HEK293 (cell line): Measurements from ENCODE around the gene SUMO3.

ENCODE experiments used
- CTCF ChIP-seq: fragments of 450-650 bp; formaldehyde crosslinking; IDR thresholded peaks from 2 replicates; pipeline ENCODE4 v1.5.1; 2016; ENCODE audit warnings: missing biosample characterization, missing genetic modification characterization
- ZNF362 ChIP-seq: fragments of 450-650 bp; formaldehyde crosslinking; IDR thresholded peaks from 2 replicates; pipeline ENCODE4 v1.5.1; 2016; ENCODE audit warnings: missing biosample characterization, missing genetic modification characterization

- TF ChIP-seq ZNF362 (tag by site-specific recombination) (no peak), CTCF (tag by site-specific recombination) (no peak)
Observed at GRCh38 chr21:44766014-44766817, 51.6 kb downstream of the SUMO3 start.
